ENCODE data around the gene PPM1H.

The PPM1H gene

GRCh38 chr12:62637679-62638078 lies 297.3 kb downstream of the PPM1H start:
- ChIA-PET CTCF (no interaction called here), POLR2A (ENCODE audit: low non-redundant PET) (no interaction called here)
- no peak for DNase-seq (ENCODE audit: low spot score)
- no peak overlapping the region for H3K27ac ChIP-seq
- no peak for TF ChIP-seq CTCF (conservative IDR thresholded peaks at IDR 0.05; ENCODE audit: low read depth)

GRCh38 chr12:62635649-62636048 lies 299.3 kb downstream of the PPM1H start:
- ChIA-PET CTCF (interaction anchor here (0.5 to 1.0 kb wide), 3 partner anchors 16 to 28 kb away, joined by 3 read pairs; no protein-coding TSS in a partner anchor), POLR2A (ENCODE audit: low non-redundant PET) (no interaction called here)
- TF ChIP-seq CTCF (conservative IDR thresholded peaks at IDR 0.05; ENCODE audit: low read depth) = no peak
- DNase-seq (ENCODE audit: low spot score) = no peak
- H3K27ac ChIP-seq = no peak overlapping the region

- ChIA-PET POLR2A (ENCODE audit: low non-redundant PET) (no interaction called here), CTCF (interaction anchor here (0.5 kb wide), 1 partner anchor 26 kb away, joined by 3 read pairs; no protein-coding TSS in a partner anchor)
- DNase-seq (ENCODE audit: low spot score) = peak; percentile 34
- peak overlapping the region; percentile 50 for H3K27ac ChIP-seq
- TF ChIP-seq CTCF (conservative IDR thresholded peaks at IDR 0.05; ENCODE audit: low read depth) = no peak
These were observed 302.5 kb downstream of the PPM1H start for GRCh38 chr12:62632411-62632918.

GRCh38 chr12:62631471-62632410 lies 303.2 kb downstream of the PPM1H start:
- POLR2A ChIA-PET (ENCODE audit: low non-redundant PET) = no interaction called here
- TF ChIP-seq CTCF (conservative IDR thresholded peaks at IDR 0.05; ENCODE audit: low read depth) = peak; percentile 58
- H3K27ac ChIP-seq = peak overlapping the region; percentile 50
- DNase-seq (ENCODE audit: low spot score) = peak; percentile 46
- CTCF ChIA-PET = interaction anchor here (0.5 kb wide), 1 partner anchor 26 kb away, joined by 3 read pairs; no protein-coding TSS in a partner anchor

GRCh38 chr12:62629971-62630739 lies 304.8 kb downstream of the PPM1H start:
- H3K27ac ChIP-seq = no peak overlapping the region
- ChIA-PET CTCF (no interaction called here), POLR2A (ENCODE audit: low non-redundant PET) (no interaction called here)
- no peak for DNase-seq (ENCODE audit: low spot score)
- no peak for TF ChIP-seq CTCF (conservative IDR thresholded peaks at IDR 0.05; ENCODE audit: low read depth)

- no peak for DNase-seq (ENCODE audit: low spot score)
- ChIA-PET CTCF (no interaction called here), POLR2A (ENCODE audit: low non-redundant PET) (no interaction called here)
- H3K27ac ChIP-seq = no peak overlapping the region
- TF ChIP-seq CTCF (conservative IDR thresholded peaks at IDR 0.05; ENCODE audit: low read depth) = no peak
These were observed 305.5 kb downstream of the PPM1H start for GRCh38 chr12:62629413-62629812.

Data from RWPE1 (cell line).